Activated CD4-positive, alpha-beta T cell treated with anti-CD3 and anti-CD28 coated beads for 24 hours (primary cell): ENCODE data around the gene CFAP300.

Source experiments
- DNase-seq, 2 donors: peaks; one replicate each; pipeline ENCODE4 v3.0.0-alpha.2; 2020; ENCODE audit warnings: low read depth in 2 of 2

The CFAP300 gene

DNA sequence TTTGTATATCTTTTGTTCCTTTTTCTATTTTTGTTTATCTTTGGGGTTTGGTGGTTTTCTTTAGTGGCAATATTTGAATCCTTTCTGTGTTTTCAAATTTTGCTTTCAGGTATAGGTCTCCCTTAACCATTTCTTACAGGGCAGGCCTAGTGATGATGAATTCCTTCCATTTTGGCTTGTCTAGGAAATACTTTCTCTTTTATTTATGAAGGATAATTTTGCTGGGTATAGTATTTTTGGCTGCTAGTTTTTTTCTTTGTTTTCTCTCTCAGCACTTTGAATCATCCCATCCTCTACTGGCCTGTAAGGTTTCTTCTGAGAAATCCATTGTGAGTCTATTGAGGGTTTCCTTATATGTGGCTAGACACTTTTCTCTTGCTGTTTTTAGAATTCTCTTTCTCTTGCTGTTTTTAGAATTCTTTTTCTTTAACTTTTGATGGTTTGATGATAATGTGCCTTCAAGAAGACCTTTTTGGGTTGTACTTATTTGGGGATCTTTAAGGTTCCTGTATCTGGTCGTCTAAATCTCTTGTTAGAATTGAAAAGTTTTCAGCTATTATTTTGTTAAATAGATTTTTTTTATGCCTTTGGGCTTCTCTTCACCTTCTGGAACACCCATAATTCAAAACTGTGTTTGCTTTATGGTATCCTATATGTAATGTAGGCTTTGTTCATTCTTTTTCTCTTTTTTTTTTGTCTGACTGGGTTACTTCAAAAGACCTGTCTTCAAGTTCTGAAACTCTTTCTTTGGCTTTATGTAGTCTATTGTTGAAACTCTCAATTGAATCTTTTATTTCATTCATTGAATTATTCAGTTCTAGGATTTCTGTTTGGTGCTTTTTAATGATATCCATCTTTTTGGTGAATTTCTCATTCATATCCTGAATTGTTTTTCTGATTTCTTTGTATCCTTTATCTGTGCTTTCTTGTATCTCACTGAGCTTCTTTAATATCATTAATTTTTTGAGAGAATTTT lies 24.5 kb downstream of the CFAP300 start:
- no peak for DNase-seq

DNA sequence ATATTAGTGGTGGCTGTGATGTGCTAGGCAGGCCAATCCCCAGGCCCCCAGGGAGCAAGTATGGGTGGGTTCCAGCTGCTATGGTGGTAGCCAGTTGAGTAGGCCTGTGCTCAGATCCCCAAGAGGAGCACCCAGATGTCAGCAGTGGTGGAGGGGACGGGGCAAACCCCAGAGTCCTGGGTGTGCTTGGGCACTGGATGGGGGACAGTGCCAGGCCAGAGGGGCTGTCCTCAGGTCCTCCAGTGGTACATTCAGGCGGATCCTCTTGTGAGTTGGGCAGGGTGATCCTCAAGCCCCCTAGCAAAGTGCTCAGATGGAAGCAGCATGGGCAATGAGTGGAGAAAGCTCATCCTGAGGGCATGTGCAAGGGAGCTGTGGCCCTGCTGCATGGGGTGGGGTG lies 26.0 kb downstream of the CFAP300 start:
- DNase-seq = no peak

DNA sequence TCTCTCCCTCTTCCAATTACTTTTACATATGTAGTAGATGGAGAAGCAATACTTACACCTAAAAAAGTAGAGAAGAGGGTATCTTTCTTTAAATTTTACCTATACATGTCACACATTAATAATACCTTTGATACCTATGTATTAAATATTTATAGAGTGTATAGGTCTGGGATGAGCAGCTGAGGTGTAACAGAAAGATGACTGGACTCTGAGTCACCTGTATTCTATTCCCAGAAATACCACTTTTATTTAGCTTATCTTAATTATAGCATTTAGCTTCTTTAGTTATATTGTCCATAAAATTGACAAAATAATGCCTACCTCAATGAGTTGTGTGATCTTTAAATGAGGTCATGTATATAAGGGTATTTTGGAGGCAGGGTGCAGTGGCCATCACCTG lies 32.4 kb downstream of the CFAP300 start:
- DNase-seq = no peak

DNA sequence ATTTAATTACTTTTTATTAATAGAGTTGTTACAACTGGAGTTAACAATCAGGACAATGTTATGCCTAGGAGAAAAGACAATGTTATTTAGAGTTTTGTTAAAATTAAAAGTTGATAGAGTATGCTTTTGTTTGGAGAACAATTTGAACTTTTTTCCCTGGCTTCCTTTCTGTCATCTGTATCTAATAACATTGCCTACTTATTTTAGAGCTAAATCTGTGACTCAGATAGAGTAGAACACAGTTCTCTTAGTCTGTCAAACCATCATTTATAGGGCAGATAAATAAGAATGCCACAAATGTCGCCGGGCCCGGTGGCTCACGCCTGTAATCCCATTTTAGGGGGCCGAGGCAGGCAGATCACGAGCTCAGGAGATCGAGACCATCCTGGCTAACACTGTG lies 34.1 kb downstream of the CFAP300 start:
- DNase-seq = no peak

DNA sequence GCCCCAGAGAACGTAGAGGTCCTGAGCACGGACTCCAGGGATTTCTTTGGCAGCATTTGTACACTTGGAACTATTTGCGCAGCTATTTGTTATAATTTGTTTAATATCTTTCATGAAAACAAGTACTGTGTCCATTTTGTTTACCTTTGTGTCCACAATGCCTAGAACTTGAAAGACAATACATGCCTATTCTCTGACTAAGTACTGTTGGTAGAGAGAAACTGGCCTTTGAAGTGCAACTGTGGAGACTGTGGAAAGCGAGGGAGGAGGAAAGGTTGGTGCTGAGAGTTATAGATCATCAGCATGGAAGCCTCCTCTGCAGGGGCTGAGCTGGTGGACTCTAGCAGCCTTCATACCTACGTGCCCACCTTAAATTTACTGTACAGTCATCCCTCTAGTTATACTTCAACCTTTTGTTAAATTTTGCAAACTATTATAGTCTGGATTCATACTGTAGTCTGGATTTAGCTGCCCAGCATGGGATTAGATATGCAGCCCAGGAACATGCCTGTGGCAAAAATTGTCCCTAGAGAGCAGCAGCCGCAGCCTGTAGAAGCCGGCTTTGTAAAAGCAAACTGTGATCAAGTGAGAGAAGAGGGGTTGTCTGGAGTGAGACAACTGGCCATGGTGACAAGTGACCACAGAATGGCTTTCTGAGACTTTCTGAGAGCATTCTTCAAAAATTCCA lies 38.8 kb downstream of the CFAP300 start:
- DNase-seq = no peak

DNA sequence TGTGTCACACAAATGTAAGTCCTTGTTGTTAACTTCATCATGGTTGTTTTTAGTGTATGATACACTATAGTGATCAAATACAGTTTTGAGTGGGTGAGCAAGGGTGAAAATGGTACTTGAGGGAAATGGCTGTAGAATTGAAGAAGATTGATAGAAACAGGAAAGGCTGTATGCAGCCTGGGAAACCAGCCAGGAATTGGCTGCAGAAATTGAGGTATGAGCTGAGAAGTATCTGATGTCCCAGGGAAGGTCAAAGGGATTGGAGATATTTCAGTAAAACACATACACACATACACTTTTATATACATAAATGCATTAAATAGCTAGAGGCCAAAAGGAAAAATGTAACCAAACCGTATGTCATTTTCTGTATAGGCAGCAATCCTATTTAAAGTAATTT lies 49.9 kb downstream of the CFAP300 start:
- DNase-seq = no peak

DNA sequence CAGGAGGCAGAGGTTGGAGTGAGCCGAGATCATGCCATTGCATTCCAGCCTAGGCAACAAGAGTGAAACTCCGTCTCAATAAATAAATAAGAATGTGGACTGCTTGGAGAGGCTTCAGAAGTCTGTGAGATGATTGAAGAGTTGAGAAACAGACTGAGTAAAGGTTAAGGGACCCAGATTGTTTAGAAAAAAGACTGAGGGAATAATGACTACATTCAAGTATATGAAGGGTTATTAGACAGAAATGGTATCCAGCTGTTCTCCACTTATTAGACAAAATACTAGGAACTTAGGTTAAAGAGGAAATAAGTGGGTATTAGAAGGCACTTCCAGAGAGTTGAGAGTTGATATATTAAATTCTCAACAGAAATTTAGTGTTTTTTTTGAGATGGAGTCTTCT lies 52.5 kb downstream of the CFAP300 start:
- no peak for DNase-seq

DNA sequence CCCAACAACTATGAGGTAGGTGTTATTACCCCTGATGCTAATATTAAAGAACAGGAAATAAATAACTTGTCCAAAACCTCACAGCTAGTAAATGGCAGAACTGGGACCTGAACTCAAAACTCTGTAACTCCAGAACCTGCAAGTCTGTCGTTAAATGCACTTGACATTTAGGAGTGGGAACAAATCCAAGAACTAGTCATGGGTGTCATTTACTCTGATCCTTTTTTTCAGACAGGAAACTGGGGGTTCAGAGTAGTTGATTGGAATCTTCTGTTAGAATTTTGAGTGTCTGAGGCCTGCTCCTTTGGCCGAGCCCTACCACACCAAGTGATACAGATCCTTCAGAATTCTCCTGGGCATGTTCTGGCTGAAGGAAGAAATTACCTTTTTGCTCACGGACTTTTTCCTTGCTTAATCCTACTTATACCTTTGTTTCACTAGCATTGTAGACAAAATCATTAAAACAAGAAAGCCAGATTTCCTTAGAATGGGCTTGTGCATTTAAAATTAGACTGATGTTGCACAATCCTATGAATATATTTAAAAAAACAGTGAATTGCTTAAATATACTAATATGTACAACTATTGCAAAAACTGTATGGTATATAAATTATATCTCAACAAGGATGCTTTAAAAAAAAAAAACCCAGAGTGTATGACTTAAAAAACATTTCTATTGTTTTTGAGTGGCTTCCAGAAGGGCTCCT lies 61.6 kb downstream of the CFAP300 start:
- no peak for DNase-seq

DNA sequence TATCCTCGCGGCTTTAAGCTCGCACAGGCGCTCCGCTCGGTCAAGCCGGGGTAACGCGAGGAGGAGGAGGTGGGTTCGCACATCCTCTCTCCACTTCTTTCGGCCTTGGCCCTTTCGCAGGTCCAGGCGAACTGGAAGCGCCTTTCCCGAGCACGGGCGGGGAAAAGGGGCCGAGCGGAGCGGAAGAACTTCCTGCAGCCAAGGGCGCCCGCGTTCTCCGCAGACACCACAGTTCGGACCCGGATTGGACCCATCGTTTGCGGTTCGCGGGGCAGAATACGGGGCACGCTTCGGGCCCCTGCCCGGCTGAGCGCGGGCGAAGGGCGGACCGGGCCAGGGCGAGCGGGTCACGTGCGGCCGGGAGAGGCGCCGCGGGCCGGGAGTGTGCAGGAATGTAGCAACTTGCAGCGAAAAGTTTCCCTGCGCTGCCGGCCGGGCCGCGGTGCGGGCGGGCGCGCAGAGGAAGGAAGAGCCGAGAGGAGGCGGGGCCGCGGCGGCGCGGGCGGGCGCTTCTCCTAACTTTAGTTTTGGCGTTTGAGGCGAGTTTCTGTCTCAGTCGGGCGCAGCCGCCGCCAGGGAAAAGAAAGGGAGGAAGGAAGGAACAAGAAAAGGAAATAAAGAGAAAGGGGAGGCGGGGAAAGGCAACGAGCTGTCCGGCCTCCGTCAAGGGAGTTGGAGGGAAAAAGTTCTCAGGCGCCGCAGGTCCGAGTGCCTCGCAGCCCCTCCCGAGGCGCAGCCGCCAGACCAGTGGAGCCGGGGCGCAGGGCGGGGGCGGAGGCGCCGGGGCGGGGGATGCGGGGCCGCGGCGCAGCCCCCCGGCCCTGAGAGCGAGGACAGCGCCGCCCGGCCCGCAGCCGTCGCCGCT lies 62.9 kb downstream of the CFAP300 start, which contains the start of gene YAP1:
YAP1 (plus strand) TSS at position 552 of the 865 bp plus-strand sequence. CDS start 402 bp downstream, outside the sequence.
- DNase-seq = peak; percentile 43 to 57

DNA sequence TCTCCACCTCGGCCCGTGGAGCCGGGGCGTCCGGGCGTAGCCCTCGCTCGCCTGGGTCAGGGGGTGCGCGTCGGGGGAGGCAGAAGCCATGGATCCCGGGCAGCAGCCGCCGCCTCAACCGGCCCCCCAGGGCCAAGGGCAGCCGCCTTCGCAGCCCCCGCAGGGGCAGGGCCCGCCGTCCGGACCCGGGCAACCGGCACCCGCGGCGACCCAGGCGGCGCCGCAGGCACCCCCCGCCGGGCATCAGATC lies 63.4 kb downstream of the CFAP300 start:
- DNase-seq = no peak

DNA sequence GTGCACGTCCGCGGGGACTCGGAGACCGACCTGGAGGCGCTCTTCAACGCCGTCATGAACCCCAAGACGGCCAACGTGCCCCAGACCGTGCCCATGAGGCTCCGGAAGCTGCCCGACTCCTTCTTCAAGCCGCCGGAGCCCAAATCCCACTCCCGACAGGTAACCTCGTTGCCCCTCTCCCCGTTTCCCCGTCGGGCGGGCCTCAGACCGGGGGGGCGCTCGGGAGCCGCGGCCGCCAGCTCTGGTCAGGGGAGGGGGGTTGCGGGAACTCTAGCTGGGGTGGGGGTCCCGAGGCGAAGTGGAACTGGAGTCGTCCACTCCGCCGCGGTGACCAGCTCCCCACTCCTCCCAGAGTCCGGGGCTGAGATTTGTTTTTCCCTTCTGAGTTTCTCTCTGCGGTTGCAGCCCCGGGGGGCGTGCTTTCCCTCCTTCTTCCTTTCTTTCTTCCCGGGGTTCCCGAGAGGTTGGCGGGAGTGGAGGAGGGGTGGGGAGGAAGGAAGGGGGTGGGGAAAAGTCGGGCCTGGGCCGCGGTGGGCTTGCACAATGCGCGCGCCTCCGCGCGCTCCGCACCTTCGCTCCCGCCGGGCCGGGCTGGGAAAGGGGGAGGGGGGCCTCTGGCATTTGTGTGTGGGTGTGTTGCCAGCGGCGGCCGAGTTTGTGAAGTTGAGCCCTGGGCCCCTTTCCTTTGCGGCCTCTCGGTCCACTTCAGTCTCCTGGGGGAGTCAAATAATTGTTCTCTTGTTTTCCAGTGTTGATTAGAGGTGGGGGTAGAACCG lies 64.0 kb downstream of the CFAP300 start:
- DNase-seq = no peak

DNA sequence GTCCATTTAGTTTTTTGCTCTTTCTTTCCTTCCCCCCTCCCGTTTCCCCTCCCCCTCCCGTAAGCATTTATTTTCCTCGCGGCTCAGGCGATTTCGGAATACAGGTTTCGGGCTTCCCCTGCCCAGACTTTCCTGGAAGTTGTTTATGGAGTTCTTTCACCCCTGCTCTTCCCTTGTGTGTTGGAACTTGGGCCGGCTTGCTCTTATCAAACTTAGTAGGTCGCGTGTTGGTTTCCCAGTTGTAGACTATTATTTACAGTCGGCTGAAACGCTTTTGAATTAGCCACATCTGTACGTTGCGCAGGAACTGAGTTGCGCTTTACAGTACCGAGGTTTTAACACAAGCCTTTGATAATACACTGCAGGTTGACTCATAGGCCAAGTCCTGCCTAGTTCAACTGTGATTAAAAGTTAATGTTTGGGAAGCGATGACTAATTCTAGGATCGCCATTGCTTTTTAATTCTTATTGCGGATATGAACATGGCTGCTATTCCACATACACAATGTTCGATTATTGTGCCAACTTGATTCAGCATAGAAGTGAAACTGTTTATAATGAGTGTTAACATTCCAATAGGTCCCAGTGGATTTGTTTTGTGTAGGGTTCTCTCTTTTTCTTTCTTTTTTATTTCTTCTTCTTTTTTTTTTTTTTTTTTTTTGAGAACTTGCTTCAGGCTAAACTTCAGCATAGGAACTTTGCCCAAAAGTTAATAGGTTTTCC lies 64.7 kb downstream of the CFAP300 start:
- no peak for DNase-seq

DNA sequence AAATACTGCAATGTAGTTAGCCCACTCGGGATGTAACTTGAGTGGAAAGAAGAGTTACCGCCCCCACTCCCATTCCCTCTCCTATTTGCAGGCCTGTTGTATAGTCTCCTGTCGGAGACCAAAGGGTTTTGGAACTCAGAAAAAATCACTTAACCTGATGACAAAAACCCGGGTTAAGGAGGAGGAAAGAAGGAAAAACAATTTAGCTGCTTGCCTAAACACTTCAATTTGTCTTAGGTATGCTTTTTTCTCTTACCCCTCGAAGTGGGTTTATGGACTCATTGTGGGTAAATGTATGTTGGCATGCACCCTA lies 65.2 kb downstream of the CFAP300 start:
- no peak for DNase-seq

DNA sequence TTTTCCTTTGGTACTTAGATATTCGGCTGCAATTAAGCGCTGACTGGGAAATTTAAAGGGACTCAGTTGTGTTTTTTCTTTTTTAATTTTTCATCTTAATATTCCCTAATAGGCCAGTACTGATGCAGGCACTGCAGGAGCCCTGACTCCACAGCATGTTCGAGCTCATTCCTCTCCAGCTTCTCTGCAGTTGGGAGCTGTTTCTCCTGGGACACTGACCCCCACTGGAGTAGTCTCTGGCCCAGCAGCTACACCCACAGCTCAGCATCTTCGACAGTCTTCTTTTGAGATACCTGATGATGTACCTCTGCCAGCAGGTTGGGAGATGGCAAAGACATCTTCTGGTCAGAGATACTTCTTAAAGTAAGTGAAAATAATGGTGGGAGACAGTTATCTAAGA lies 66.8 kb downstream of the CFAP300 start:
- no peak for DNase-seq

DNA sequence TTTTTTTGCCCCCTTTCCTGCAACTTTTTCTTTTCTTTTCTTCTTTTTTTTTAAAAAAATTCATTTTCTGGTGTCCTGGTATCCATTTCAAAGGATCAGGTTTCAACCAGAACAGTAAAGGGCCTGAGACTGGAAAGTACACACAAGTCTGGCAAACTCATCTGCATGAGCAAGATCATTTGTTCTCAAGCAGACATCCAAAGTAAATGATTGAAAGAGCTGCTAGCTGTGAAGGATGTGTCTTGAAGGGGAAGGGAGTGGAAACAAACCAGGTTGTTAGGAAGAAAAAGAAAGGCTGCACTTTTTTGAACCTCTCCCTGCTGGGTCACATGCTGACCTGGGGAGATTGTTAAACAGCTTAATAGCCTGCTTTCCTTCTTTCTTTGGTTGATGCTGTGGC lies 68.3 kb downstream of the CFAP300 start:
- no peak for DNase-seq

DNA sequence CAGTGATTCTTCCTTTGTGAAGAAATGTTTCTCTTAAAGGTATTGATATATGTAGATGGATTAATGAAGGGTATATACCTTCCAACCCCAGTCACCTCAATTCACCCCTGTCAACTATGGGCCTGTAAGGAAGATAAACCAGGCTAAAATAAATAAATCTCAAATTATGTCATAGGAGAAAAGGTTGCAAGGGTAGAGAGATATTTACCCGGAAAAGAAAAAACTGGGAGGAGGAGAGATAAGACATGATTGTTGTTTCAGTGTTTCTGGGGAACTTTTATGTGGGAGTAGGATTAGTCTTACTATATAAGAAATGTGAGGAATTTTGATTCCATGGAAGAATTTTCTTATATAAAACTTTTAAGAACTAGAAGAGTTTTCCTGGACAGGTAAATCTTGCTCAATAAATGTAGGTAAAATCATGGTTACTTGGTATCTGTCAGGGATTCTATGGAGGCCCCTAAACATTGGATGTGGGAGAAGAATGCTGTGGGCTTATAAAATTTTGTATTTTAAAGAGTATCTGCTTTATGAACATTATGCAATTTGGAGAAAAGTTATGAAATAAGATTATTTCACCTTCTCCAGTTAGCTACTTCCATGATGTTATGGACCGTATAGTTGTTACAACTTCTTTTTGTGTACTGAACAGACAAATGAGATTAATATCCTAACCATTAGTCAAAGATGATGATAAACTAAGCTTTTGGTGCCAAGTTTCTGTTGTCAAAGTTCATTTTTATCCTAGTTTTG lies 69.4 kb downstream of the CFAP300 start:
- DNase-seq = no peak

DNA sequence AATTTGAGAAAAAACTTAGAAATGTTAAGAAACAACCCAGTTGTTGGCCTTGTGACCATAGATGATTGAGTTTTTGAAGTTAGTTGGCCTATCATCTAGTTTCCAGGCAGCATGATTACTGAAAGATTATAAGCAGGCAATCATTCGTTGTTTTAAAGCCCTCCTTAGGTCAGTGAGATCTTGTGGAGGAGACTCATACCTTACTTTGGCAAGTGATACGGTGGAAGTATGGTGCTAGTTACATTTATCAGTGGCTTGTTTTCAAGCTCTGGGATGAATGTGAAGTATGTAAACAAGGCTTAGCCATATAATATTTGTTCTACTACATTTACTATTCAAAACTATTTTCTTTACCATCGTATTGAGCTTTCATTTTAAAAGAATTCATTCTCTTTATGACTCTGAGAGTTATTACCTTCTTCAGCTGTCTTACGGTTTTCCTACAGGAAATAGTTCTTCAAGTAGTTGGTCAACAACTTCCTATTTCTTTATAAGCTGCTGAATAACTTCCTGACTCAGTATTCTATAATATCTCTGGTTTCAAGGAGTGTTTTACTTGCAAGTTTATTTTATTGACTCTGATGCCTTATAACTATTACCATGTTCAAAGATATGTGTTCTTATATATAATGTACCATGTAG lies 70.4 kb downstream of the CFAP300 start:
- DNase-seq = no peak

DNA sequence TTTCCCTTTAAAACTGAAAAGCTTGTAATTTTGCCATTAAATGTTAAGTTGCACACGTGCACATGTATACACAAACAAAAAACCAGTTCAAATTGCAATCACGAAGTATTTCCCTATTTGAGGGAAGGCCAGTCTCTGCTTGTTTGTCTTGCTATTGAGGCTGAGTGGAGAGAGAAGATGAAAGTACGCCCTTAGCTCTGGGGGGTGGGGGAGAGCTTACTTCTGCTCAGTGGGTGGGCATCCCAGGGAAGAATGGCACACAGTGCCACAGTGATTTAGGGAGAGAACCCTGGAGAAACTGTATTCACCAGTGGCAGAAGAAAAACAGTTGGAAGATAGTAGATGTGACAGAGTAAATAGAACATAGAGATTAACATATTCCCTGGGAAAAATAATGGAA lies 71.7 kb downstream of the CFAP300 start:
- DNase-seq = no peak

DNA sequence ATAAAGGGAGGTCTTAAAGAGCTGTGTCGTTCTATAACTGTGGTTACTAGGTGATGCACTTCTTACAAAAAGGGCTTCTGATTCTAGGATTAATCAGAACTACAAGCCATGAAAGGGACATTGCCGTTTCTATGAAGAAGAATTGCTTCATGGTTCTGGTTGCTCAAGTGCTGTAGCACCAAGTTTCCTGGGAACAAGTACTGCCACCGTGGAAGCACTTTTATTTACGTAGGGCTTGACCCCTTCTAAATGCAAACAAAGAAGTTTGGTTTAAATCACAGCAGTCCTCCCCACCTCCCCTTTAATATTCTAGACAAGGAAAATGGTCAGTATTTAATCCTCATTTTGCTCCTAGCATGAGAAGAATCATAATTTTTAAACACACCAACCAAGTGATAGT lies 72.8 kb downstream of the CFAP300 start:
- DNase-seq = no peak
